CD4-positive, alpha-beta T cell treated with Interferon alpha-2 for 1 hour (primary cell): ENCODE measurements around the gene PTDSS2.

ENCODE experiments used
- DNase-seq, 2 donors: peaks; one replicate each; pipeline ENCODE4 v3.0.0-alpha.2; 2020 to 2022

PTDSS2 gene

GRCh38 chr11:471468-472145 lies 21.5 kb downstream of the PTDSS2 start:
- no peak for DNase-seq

GRCh38 chr11:472272-472671 lies 22.2 kb downstream of the PTDSS2 start:
- no peak for DNase-seq

- no peak for DNase-seq
Measured at GRCh38 chr11:472816-473215, 22.7 kb downstream of the PTDSS2 start.

GRCh38 chr11:473415-473814 lies 23.3 kb downstream of the PTDSS2 start:
- no peak for DNase-seq

- no peak for DNase-seq
Measured at GRCh38 chr11:473962-474785, 24.1 kb downstream of the PTDSS2 start.

- DNase-seq: no peak
Measured at GRCh38 chr11:474914-475506, 24.9 kb downstream of the PTDSS2 start.

GRCh38 chr11:475941-476340 lies 25.9 kb downstream of the PTDSS2 start:
- no peak for DNase-seq

GRCh38 chr11:476416-476815 lies 26.3 kb downstream of the PTDSS2 start:
- DNase-seq: no peak

- DNase-seq: no peak
Measured at GRCh38 chr11:477052-477715, 27.1 kb downstream of the PTDSS2 start.

- no peak for DNase-seq
Measured at GRCh38 chr11:479311-479710, 29.2 kb downstream of the PTDSS2 start.

GRCh38 chr11:484616-485015 lies 34.5 kb downstream of the PTDSS2 start:
- DNase-seq: no peak

- DNase-seq: no peak
Measured at GRCh38 chr11:486189-486588, 36.1 kb downstream of the PTDSS2 start.

GRCh38 chr11:487571-488021 lies 37.5 kb downstream of the PTDSS2 start:
- DNase-seq: no peak

- no peak for DNase-seq
Measured at GRCh38 chr11:488062-488461, 38.0 kb downstream of the PTDSS2 start.

GRCh38 chr11:488579-488978 lies 38.5 kb downstream of the PTDSS2 start:
- no peak for DNase-seq

- no peak for DNase-seq
Measured at GRCh38 chr11:488992-489391, 38.9 kb downstream of the PTDSS2 start.

- no peak for DNase-seq
Measured at GRCh38 chr11:489610-490185, 39.6 kb downstream of the PTDSS2 start.

GRCh38 chr11:490186-490929 lies 40.3 kb downstream of the PTDSS2 start:
- no peak for DNase-seq

GRCh38 chr11:490930-491260 lies 40.8 kb downstream of the PTDSS2 start:
- DNase-seq: no peak

GRCh38 chr11:491358-491757 lies 41.3 kb downstream of the PTDSS2 start:
- no peak for DNase-seq

- DNase-seq: no peak
Measured at GRCh38 chr11:492427-493226, 42.5 kb downstream of the PTDSS2 start.
